Liver (tissue), 9 donors: ENCODE results near the gene TMEM18. TPM values are rescaled to one million over a fixed set of nuclear protein-coding genes. Genes with fewer than 3 reads are reported as not detected.
A peak's percentile ranks its signal among the peaks of the same experiment; 100 is the strongest.

Experiments
- DNase-seq: peaks from one replicate; pipeline ENCODE4 v3.0.0-alpha.2; 2017; ENCODE audit warnings: low spot score
- H3K27ac ChIP-seq, 2 donors: one replicate each; pipeline ENCODE4 v1.7.0; 2013; ENCODE audit warnings: inconsistent platforms in 2 of 2, low read length in 2 of 2, control low read depth in 1 of 2, low read depth in 1 of 2, mild to moderate bottlenecking in 1 of 2
- H3K27me3 ChIP-seq, 4 donors: one replicate each; pipeline versions ENCODE4 v1.6.1 to v1.7.0; 2013; ENCODE audit warnings: low read length in 3 of 4, inconsistent platforms in 1 of 4, mild to moderate bottlenecking in 1 of 4, moderate library complexity in 1 of 4; ENCODE audit not compliant: control insufficient read depth in 4 of 4, insufficient read depth in 4 of 4
- H3K36me3 ChIP-seq, 4 donors: one replicate each; pipeline versions ENCODE4 v1.6.1 to v1.7.0; 2013; ENCODE audit warnings: low read length in 3 of 4, mild to moderate bottlenecking in 3 of 4, low read depth in 1 of 4, moderate library complexity in 1 of 4; ENCODE audit not compliant: control insufficient read depth in 4 of 4, insufficient read depth in 3 of 4
- H3K4me1 ChIP-seq, 4 donors: one replicate each; pipeline versions ENCODE4 v1.6.1 to v1.7.0; 2013; ENCODE audit warnings: low read length in 3 of 4, mild to moderate bottlenecking in 3 of 4, moderate library complexity in 1 of 4; ENCODE audit not compliant: control insufficient read depth in 4 of 4, insufficient read depth in 4 of 4
- H3K4me3 ChIP-seq, 3 donors: one replicate each; pipeline versions ENCODE4 v1.6.1 to v1.7.0; 2013; ENCODE audit warnings: low read length in 3 of 3, control low read depth in 1 of 3, low read depth in 1 of 3, mild to moderate bottlenecking in 1 of 3
- H3K9ac ChIP-seq, 2 donors: one replicate each; pipeline ENCODE4 v1.7.0; 2013; ENCODE audit warnings: low read length in 2 of 2, mild to moderate bottlenecking in 2 of 2, moderate library complexity in 2 of 2, control low read depth in 1 of 2, low read depth in 1 of 2
- H3K9me3 ChIP-seq, 4 donors: one replicate each; pipeline versions ENCODE4 v1.6.1 to v1.7.0; 2013; ENCODE audit warnings: low read length in 3 of 4; ENCODE audit not compliant: control insufficient read depth in 4 of 4
- EGR1 ChIP-seq, 2 donors: IDR thresholded peaks; 2 replicates each; pipeline ENCODE4 v1.6.1; 2016 to 2018; ENCODE audit warnings: antibody characterized with exemption in 2 of 2, low read depth in 2 of 2
- FOXA1 ChIP-seq: IDR thresholded peaks from 2 replicates; pipeline ENCODE4 v1.6.1; 2016; ENCODE audit warnings: antibody characterized with exemption
- FOXA2 ChIP-seq: IDR thresholded peaks from 2 replicates; pipeline ENCODE4 v1.6.1; 2016; ENCODE audit warnings: antibody characterized with exemption
- GABPA ChIP-seq, 2 donors: IDR thresholded peaks in 1 of 2; conservative IDR thresholded peaks in 1 of 2; 2 replicates each; pipeline ENCODE4 v1.6.1; 2016; ENCODE audit warnings: antibody characterized with exemption in 2 of 2, mild to moderate bottlenecking in 1 of 2, moderate library complexity in 1 of 2
- HNF4A ChIP-seq, 2 donors: conservative IDR thresholded peaks; 2 replicates each; pipeline ENCODE4 v1.6.1; 2016; ENCODE audit warnings: antibody characterized with exemption in 2 of 2, mild to moderate bottlenecking in 2 of 2
- HNF4G ChIP-seq: IDR thresholded peaks from 2 replicates; pipeline ENCODE4 v1.6.1; 2016; ENCODE audit warnings: antibody characterized with exemption
- RXRA ChIP-seq, 2 donors: IDR thresholded peaks; 2 replicates each; pipeline ENCODE4 v1.6.1; 2017 to 2018; ENCODE audit warnings: antibody characterized with exemption in 2 of 2, mild to moderate bottlenecking in 1 of 2
- WGBS: extraction: QIAGEN DNeasy Blood & Tissue Kit; methylation state at CpG from one replicate; pipeline ENCODE4 v1.1.7; 2013; 5-methylcytosine and 5-hydroxymethylcytosine counted together
- polyA plus RNA-seq, 2 donors: library from polyadenylated mRNA; stranded (reverse) in 1 of 2; unstranded in 1 of 2; fragments of 200-250 nt in 1 of 2; fragments of >200 nt in 1 of 2; fragmentation: Nextera tagmentation in 1 of 2; extraction: Ambion mirVana in 1 of 2; gene quantifications; one replicate each; pipeline versions ENCODE4 v1.2.1 to v1.2.3, GENCODE V29; 2013 to 2015
- total RNA-seq, 2 donors: library from RNA; depleted of rRNA; stranded (reverse); fragments of >200 nt; gene quantifications; one replicate each; pipeline ENCODE4 v1.2.3, GENCODE V29; 2014
- TF ChIP-seq, protein P1 (sequence below): IDR thresholded peaks from 2 replicates; pipeline ENCODE4 v1.6.1; 2016; ENCODE audit warnings: antibody characterized with exemption
- TF ChIP-seq, protein P2 (sequence below): IDR thresholded peaks from 2 replicates; pipeline ENCODE4 v1.6.1; 2016; ENCODE audit warnings: antibody characterized with exemption
- TF ChIP-seq, protein P3 (sequence below): IDR thresholded peaks from 2 replicates; pipeline ENCODE4 v1.6.1; 2016; ENCODE audit warnings: antibody characterized with exemption
- TF ChIP-seq, protein P4 (sequence below): IDR thresholded peaks from 2 replicates; pipeline ENCODE4 v1.6.1; 2016; ENCODE audit warnings: antibody characterized with exemption, mild to moderate bottlenecking
- donor health status: healthy.
- donor health status: healthy.
- donor health status: healthy.
- donor health status: healthy.
- donor health status: healthy.

Gene TMEM18
- total and polyA plus RNA-seq, 4 donors, result 8.4 to 29.3 (median 10.9) TPM

- no peak overlapping the region for H3K9ac ChIP-seq
Observed at GRCh38 chr2:673615-674320, 3.4 kb downstream of the TMEM18 start.

GRCh38 chr2:673016-673415 is 4.2 kb downstream of the TMEM18 start:
- H3K4me3 ChIP-seq, result no peak overlapping the region
- DNase-seq, result peak; percentile 31
- no peak overlapping the region for H3K27ac ChIP-seq
- WGBS, result 97% methylated on average over 9 of the region's 9 CpGs
- TF ChIP-seq, protein P1, sequence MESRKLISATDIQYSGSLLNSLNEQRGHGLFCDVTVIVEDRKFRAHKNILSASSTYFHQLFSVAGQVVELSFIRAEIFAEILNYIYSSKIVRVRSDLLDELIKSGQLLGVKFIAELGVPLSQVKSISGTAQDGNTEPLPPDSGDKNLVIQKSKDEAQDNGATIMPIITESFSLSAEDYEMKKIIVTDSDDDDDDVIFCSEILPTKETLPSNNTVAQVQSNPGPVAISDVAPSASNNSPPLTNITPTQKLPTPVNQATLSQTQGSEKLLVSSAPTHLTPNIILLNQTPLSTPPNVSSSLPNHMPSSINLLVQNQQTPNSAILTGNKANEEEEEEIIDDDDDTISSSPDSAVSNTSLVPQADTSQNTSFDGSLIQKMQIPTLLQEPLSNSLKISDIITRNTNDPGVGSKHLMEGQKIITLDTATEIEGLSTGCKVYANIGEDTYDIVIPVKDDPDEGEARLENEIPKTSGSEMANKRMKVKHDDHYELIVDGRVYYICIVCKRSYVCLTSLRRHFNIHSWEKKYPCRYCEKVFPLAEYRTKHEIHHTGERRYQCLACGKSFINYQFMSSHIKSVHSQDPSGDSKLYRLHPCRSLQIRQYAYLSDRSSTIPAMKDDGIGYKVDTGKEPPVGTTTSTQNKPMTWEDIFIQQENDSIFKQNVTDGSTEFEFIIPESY, result no peak
- TF ChIP-seq HNF4G (no peak), EGR1 (IDR thresholded peaks at IDR 0.05; ENCODE audit: low read depth in 2 of 2) (no peak), GABPA (IDR thresholded peaks at IDR 0.05 in 1 of 2, conservative IDR thresholded peaks at IDR 0.05 in 1 of 2) (no peak), FOXA2 (no peak), FOXA1 (no peak), RXRA (IDR thresholded peaks at IDR 0.05) (no peak), HNF4A (conservative IDR thresholded peaks at IDR 0.05) (no peak)
- TF ChIP-seq, protein P2, sequence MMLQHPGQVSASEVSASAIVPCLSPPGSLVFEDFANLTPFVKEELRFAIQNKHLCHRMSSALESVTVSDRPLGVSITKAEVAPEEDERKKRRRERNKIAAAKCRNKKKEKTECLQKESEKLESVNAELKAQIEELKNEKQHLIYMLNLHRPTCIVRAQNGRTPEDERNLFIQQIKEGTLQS, result no peak
- TF ChIP-seq, protein P3, sequence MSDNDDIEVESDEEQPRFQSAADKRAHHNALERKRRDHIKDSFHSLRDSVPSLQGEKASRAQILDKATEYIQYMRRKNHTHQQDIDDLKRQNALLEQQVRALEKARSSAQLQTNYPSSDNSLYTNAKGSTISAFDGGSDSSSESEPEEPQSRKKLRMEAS, result no peak
- TF ChIP-seq, protein P4, sequence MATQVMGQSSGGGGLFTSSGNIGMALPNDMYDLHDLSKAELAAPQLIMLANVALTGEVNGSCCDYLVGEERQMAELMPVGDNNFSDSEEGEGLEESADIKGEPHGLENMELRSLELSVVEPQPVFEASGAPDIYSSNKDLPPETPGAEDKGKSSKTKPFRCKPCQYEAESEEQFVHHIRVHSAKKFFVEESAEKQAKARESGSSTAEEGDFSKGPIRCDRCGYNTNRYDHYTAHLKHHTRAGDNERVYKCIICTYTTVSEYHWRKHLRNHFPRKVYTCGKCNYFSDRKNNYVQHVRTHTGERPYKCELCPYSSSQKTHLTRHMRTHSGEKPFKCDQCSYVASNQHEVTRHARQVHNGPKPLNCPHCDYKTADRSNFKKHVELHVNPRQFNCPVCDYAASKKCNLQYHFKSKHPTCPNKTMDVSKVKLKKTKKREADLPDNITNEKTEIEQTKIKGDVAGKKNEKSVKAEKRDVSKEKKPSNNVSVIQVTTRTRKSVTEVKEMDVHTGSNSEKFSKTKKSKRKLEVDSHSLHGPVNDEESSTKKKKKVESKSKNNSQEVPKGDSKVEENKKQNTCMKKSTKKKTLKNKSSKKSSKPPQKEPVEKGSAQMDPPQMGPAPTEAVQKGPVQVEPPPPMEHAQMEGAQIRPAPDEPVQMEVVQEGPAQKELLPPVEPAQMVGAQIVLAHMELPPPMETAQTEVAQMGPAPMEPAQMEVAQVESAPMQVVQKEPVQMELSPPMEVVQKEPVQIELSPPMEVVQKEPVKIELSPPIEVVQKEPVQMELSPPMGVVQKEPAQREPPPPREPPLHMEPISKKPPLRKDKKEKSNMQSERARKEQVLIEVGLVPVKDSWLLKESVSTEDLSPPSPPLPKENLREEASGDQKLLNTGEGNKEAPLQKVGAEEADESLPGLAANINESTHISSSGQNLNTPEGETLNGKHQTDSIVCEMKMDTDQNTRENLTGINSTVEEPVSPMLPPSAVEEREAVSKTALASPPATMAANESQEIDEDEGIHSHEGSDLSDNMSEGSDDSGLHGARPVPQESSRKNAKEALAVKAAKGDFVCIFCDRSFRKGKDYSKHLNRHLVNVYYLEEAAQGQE, result no peak
- no peaks in the 10 kb centered on the region for H3K27me3 ChIP-seq
- no peak overlapping the region for H3K9ac ChIP-seq
- peaks cover 2 to 15% (median 8%) of the 10 kb centered on the region in 4 donors for H3K4me1 ChIP-seq
- H3K36me3 ChIP-seq, result peaks cover 14 to 37% (median 22%) of the 10 kb centered on the region in 4 donors
- no peaks in the 10 kb centered on the region for H3K9me3 ChIP-seq

More at GRCh38 chr2:673615-674320, 3.4 kb downstream of the TMEM18 start:
- Histone ChIP-seq H3K36me3 (peaks cover 7 to 30% (median 17%) of the 10 kb centered on the region in 4 donors), H3K27me3 (no peaks in the 10 kb centered on the region), H3K4me1 (peaks cover 2 to 15% (median 8%) of the 10 kb centered on the region in 4 donors), H3K4me3 (no peak overlapping the region), H3K27ac (no peak overlapping the region), H3K9me3 (no peaks in the 10 kb centered on the region)
- peak; percentile 23 for DNase-seq
- TF ChIP-seq, protein P2, result no peak
- TF ChIP-seq EGR1 (IDR thresholded peaks at IDR 0.05; ENCODE audit: low read depth in 2 of 2), result no peak
- TF ChIP-seq, protein P4, result no peak
- 88% methylated on average over 7 of the region's 7 CpGs for WGBS
